ENCODE data around the gene HTN1.
"Not testable (repeated sequence)": the region's sequence is repeated elsewhere in the genome, so short reads cannot be mapped to it uniquely, and the experiment has no call there.

The HTN1 gene

GRCh38 chr4:70050138-70050537 is at the start of gene HTN1:
HTN1 (plus strand) TSS chr4:70050438; CDS start chr4:70053077, 2,639 bp downstream.
- H3K4me3 ChIP-seq (ENCODE audit: low read depth in 1 of 2, low read length in 2 of 2); H3K36me3 ChIP-seq (ENCODE audit: insufficient read depth, low read length); H3K27me3 ChIP-seq (ENCODE audit: control insufficient read depth in 1 of 2, insufficient read depth in 2 of 2, low read length in 2 of 2); H3K27ac ChIP-seq (ENCODE audit: low read depth, low read length); H3K9ac ChIP-seq (ENCODE audit: low read length); H3K4me1 ChIP-seq (ENCODE audit: insufficient read depth, low read length); H3K9me3 ChIP-seq (ENCODE audit: low read length): not testable (repeated sequence)

- no peaks in the 10 kb centered on the region for H3K4me1 ChIP-seq (ENCODE audit: insufficient read depth, low read length)
- H3K9ac ChIP-seq (ENCODE audit: low read length), result no peak overlapping the region
- no peaks in the 10 kb centered on the region for H3K36me3 ChIP-seq (ENCODE audit: insufficient read depth, low read length)
- no peaks in the 10 kb centered on the region for H3K9me3 ChIP-seq (ENCODE audit: low read length)
- H3K27me3 ChIP-seq (ENCODE audit: control insufficient read depth in 1 of 2, insufficient read depth in 2 of 2, low read length in 2 of 2), result no peaks in the 10 kb centered on the region
- no peak overlapping the region for H3K27ac ChIP-seq (ENCODE audit: low read depth, low read length)
- no peak overlapping the region for H3K4me3 ChIP-seq (ENCODE audit: low read depth in 1 of 2, low read length in 2 of 2)
Observed at GRCh38 chr4:70000711-70001110, 49.5 kb upstream of the HTN1 start.

GRCh38 chr4:70002507-70002906 is 47.7 kb upstream of the HTN1 start:
- Histone ChIP-seq H3K36me3 (ENCODE audit: insufficient read depth, low read length) (no peaks in the 10 kb centered on the region), H3K9ac (ENCODE audit: low read length) (no peak overlapping the region), H3K4me1 (ENCODE audit: insufficient read depth, low read length) (no peaks in the 10 kb centered on the region), H3K9me3 (ENCODE audit: low read length) (no peaks in the 10 kb centered on the region), H3K27me3 (ENCODE audit: control insufficient read depth in 1 of 2, insufficient read depth in 2 of 2, low read length in 2 of 2) (no peaks in the 10 kb centered on the region), H3K4me3 (ENCODE audit: low read depth in 1 of 2, low read length in 2 of 2) (no peak overlapping the region), H3K27ac (ENCODE audit: low read depth, low read length) (no peak overlapping the region)

GRCh38 chr4:70008771-70009170 is 41.5 kb upstream of the HTN1 start:
- no peaks in the 10 kb centered on the region for H3K9me3 ChIP-seq (ENCODE audit: low read length)
- no peak overlapping the region for H3K4me3 ChIP-seq (ENCODE audit: low read depth in 1 of 2, low read length in 2 of 2)
- H3K27ac ChIP-seq (ENCODE audit: low read depth, low read length), result no peak overlapping the region
- H3K36me3 ChIP-seq (ENCODE audit: insufficient read depth, low read length), result no peaks in the 10 kb centered on the region
- H3K27me3 ChIP-seq (ENCODE audit: control insufficient read depth in 1 of 2, insufficient read depth in 2 of 2, low read length in 2 of 2), result no peaks in the 10 kb centered on the region
- H3K9ac ChIP-seq (ENCODE audit: low read length), result no peak overlapping the region
- no peaks in the 10 kb centered on the region for H3K4me1 ChIP-seq (ENCODE audit: insufficient read depth, low read length)

GRCh38 chr4:70019006-70019405 is 31.2 kb upstream of the HTN1 start:
- not testable (repeated sequence) for H3K27ac ChIP-seq (ENCODE audit: low read depth, low read length); H3K27me3 ChIP-seq (ENCODE audit: control insufficient read depth in 1 of 2, insufficient read depth in 2 of 2, low read length in 2 of 2); H3K9me3 ChIP-seq (ENCODE audit: low read length); H3K4me3 ChIP-seq (ENCODE audit: low read depth in 1 of 2, low read length in 2 of 2); H3K36me3 ChIP-seq (ENCODE audit: insufficient read depth, low read length); H3K4me1 ChIP-seq (ENCODE audit: insufficient read depth, low read length); H3K9ac ChIP-seq (ENCODE audit: low read length)

GRCh38 chr4:70023218-70023617 is 27.0 kb upstream of the HTN1 start:
- Histone ChIP-seq H3K4me3 (ENCODE audit: low read depth in 1 of 2, low read length in 2 of 2) (no peak overlapping the region), H3K9ac (ENCODE audit: low read length) (no peak overlapping the region), H3K27ac (ENCODE audit: low read depth, low read length) (no peak overlapping the region), H3K36me3 (ENCODE audit: insufficient read depth, low read length) (no peaks in the 10 kb centered on the region), H3K4me1 (ENCODE audit: insufficient read depth, low read length) (no peaks in the 10 kb centered on the region), H3K9me3 (ENCODE audit: low read length) (no peaks in the 10 kb centered on the region), H3K27me3 (ENCODE audit: control insufficient read depth in 1 of 2, insufficient read depth in 2 of 2, low read length in 2 of 2) (no peaks in the 10 kb centered on the region)

GRCh38 chr4:70027011-70027410 is 23.2 kb upstream of the HTN1 start:
- H3K27me3 ChIP-seq (ENCODE audit: control insufficient read depth in 1 of 2, insufficient read depth in 2 of 2, low read length in 2 of 2), result no peaks in the 10 kb centered on the region
- no peaks in the 10 kb centered on the region for H3K36me3 ChIP-seq (ENCODE audit: insufficient read depth, low read length)
- H3K4me3 ChIP-seq (ENCODE audit: low read depth in 1 of 2, low read length in 2 of 2), result no peak overlapping the region
- H3K9me3 ChIP-seq (ENCODE audit: low read length), result no peaks in the 10 kb centered on the region
- H3K4me1 ChIP-seq (ENCODE audit: insufficient read depth, low read length), result no peaks in the 10 kb centered on the region
- no peak overlapping the region for H3K27ac ChIP-seq (ENCODE audit: low read depth, low read length)
- H3K9ac ChIP-seq (ENCODE audit: low read length), result no peak overlapping the region

GRCh38 chr4:70028159-70028558 is 22.1 kb upstream of the HTN1 start, which contains the start of gene HTN3:
HTN3 (plus strand) TSS chr4:70028459; CDS start chr4:70030741, 2,282 bp downstream.
- not testable (repeated sequence) for H3K9ac ChIP-seq (ENCODE audit: low read length); H3K4me3 ChIP-seq (ENCODE audit: low read depth in 1 of 2, low read length in 2 of 2); H3K4me1 ChIP-seq (ENCODE audit: insufficient read depth, low read length); H3K27me3 ChIP-seq (ENCODE audit: control insufficient read depth in 1 of 2, insufficient read depth in 2 of 2, low read length in 2 of 2); H3K36me3 ChIP-seq (ENCODE audit: insufficient read depth, low read length); H3K27ac ChIP-seq (ENCODE audit: low read depth, low read length); H3K9me3 ChIP-seq (ENCODE audit: low read length)

- H3K27ac ChIP-seq (ENCODE audit: low read depth, low read length); H3K9ac ChIP-seq (ENCODE audit: low read length); H3K27me3 ChIP-seq (ENCODE audit: control insufficient read depth in 1 of 2, insufficient read depth in 2 of 2, low read length in 2 of 2); H3K4me3 ChIP-seq (ENCODE audit: low read depth in 1 of 2, low read length in 2 of 2); H3K36me3 ChIP-seq (ENCODE audit: insufficient read depth, low read length); H3K9me3 ChIP-seq (ENCODE audit: low read length); H3K4me1 ChIP-seq (ENCODE audit: insufficient read depth, low read length): not testable (repeated sequence)
Observed at GRCh38 chr4:70037559-70037958, 12.7 kb upstream of the HTN1 start.

- H3K9ac ChIP-seq (ENCODE audit: low read length); H3K27me3 ChIP-seq (ENCODE audit: control insufficient read depth in 1 of 2, insufficient read depth in 2 of 2, low read length in 2 of 2); H3K36me3 ChIP-seq (ENCODE audit: insufficient read depth, low read length); H3K9me3 ChIP-seq (ENCODE audit: low read length); H3K4me3 ChIP-seq (ENCODE audit: low read depth in 1 of 2, low read length in 2 of 2); H3K27ac ChIP-seq (ENCODE audit: low read depth, low read length); H3K4me1 ChIP-seq (ENCODE audit: insufficient read depth, low read length): not testable (repeated sequence)
Observed at GRCh38 chr4:70039928-70040327, 10.3 kb upstream of the HTN1 start.

GRCh38 chr4:70041652-70042286 is 8.5 kb upstream of the HTN1 start:
- Histone ChIP-seq H3K4me3 (ENCODE audit: low read depth in 1 of 2, low read length in 2 of 2) (no peak overlapping the region), H3K36me3 (ENCODE audit: insufficient read depth, low read length) (no peaks in the 10 kb centered on the region), H3K27ac (ENCODE audit: low read depth, low read length) (no peak overlapping the region), H3K9me3 (ENCODE audit: low read length) (no peaks in the 10 kb centered on the region), H3K9ac (ENCODE audit: low read length) (no peak overlapping the region), H3K27me3 (ENCODE audit: control insufficient read depth in 1 of 2, insufficient read depth in 2 of 2, low read length in 2 of 2) (no peaks in the 10 kb centered on the region), H3K4me1 (ENCODE audit: insufficient read depth, low read length) (no peaks in the 10 kb centered on the region)

GRCh38 chr4:70056534-70056933 is 6.3 kb downstream of the HTN1 start:
- H3K4me3 ChIP-seq (ENCODE audit: low read depth in 1 of 2, low read length in 2 of 2), result not testable (repeated sequence)

More at GRCh38 chr4:70056534-70056933, 6.3 kb downstream of the HTN1 start:
- not testable (repeated sequence) for H3K4me1 ChIP-seq (ENCODE audit: insufficient read depth, low read length); H3K27ac ChIP-seq (ENCODE audit: low read depth, low read length); H3K9me3 ChIP-seq (ENCODE audit: low read length); H3K27me3 ChIP-seq (ENCODE audit: control insufficient read depth in 1 of 2, insufficient read depth in 2 of 2, low read length in 2 of 2); H3K9ac ChIP-seq (ENCODE audit: low read length); H3K36me3 ChIP-seq (ENCODE audit: insufficient read depth, low read length)
